Measurements from ENCODE around the gene DIS3L. TPM values are rescaled to one million over a fixed set of nuclear protein-coding genes. Genes with fewer than 3 reads are reported as not detected.
"Not testable (repeated sequence)": the region's sequence is repeated elsewhere in the genome, so short reads cannot be mapped to it uniquely, and the experiment has no call there.

DIS3L gene
- total RNA-seq, 1 experiment from 2014 or later: 138 TPM

- DNase-seq: no peak
- Histone ChIP-seq H3K4me1 (no peaks in the 10 kb centered on the region), H3K4me3 (no peak overlapping the region), H3K9me3 (replicated peaks) (no peaks in the 10 kb centered on the region), H3K36me3 (peaks cover 88% of the 10 kb centered on the region), H3K27me3 (no peaks in the 10 kb centered on the region), H3K27ac (no peak overlapping the region)
Observed at GRCh38 chr15:66323312-66323928, 30.1 kb downstream of the DIS3L start.

- H3K9me3 ChIP-seq (replicated peaks): no peaks in the 10 kb centered on the region
- DNase-seq: no peak
- H3K36me3 ChIP-seq: peaks cover 93% of the 10 kb centered on the region
- no peak overlapping the region for H3K27ac ChIP-seq
- H3K4me3 ChIP-seq: no peak overlapping the region
- H3K4me1 ChIP-seq: no peaks in the 10 kb centered on the region
- no peaks in the 10 kb centered on the region for H3K27me3 ChIP-seq
Observed at GRCh38 chr15:66326051-66326450, 32.7 kb downstream of the DIS3L start.

GRCh38 chr15:66327736-66328135, 34.4 kb downstream of the DIS3L start:
- Histone ChIP-seq H3K9me3 (replicated peaks) (no peaks in the 10 kb centered on the region), H3K27ac (no peak overlapping the region), H3K4me1 (no peaks in the 10 kb centered on the region), H3K4me3 (no peak overlapping the region), H3K36me3 (peaks cover 94% of the 10 kb centered on the region), H3K27me3 (no peaks in the 10 kb centered on the region)
- DNase-seq: no peak

- Histone ChIP-seq H3K4me3 (no peak overlapping the region), H3K9me3 (replicated peaks) (no peaks in the 10 kb centered on the region), H3K27me3 (no peaks in the 10 kb centered on the region), H3K36me3 (peaks cover 94% of the 10 kb centered on the region), H3K4me1 (no peaks in the 10 kb centered on the region), H3K27ac (no peak overlapping the region)
- no peak for DNase-seq
Observed at GRCh38 chr15:66328771-66329170, 35.4 kb downstream of the DIS3L start.

GRCh38 chr15:66348530-66348929, 55.2 kb downstream of the DIS3L start:
- peaks cover 69% of the 10 kb centered on the region for H3K36me3 ChIP-seq
- H3K4me3 ChIP-seq; H3K9me3 ChIP-seq (replicated peaks); H3K27me3 ChIP-seq; H3K27ac ChIP-seq; DNase-seq; H3K4me1 ChIP-seq: not testable (repeated sequence)

- Histone ChIP-seq H3K4me3 (peak overlapping the region; percentile 83), H3K36me3 (peaks cover 20% of the 10 kb centered on the region), H3K4me1 (peaks cover 5% of the 10 kb centered on the region; the same call in 1 of the 2 replicates), H3K9me3 (replicated peaks) (no peaks in the 10 kb centered on the region), H3K27me3 (no peaks in the 10 kb centered on the region), H3K27ac (peak overlapping the region; percentile 84)
- no peak for DNase-seq
Observed at GRCh38 chr15:66356077-66356358, 62.6 kb downstream of the DIS3L start.

- Histone ChIP-seq H3K36me3 (peaks cover 16% of the 10 kb centered on the region), H3K9me3 (replicated peaks) (no peaks in the 10 kb centered on the region), H3K27ac (peak within 1 kb of the TSS; percentile 84), H3K27me3 (no peaks in the 10 kb centered on the region), H3K4me1 (peaks cover 5% of the 10 kb centered on the region; the same call in 1 of the 2 replicates), H3K4me3 (peak within 1 kb of the TSS; percentile 83)
- DNase-seq: peak; percentile 97 to 98
Observed at GRCh38 chr15:66356359-66357236, 63.2 kb downstream of the DIS3L start, which contains the start of gene TIPIN. TSS of gene TIPIN (minus strand) at chr15:66356685. CDS start at chr15:66352947, 3,738 bp downstream.

GRCh38 chr15:66359740-66360139, 66.4 kb downstream of the DIS3L start:
- no peaks in the 10 kb centered on the region for H3K27me3 ChIP-seq

GRCh38 chr15:66361745-66362460, 68.5 kb downstream of the DIS3L start:
- not testable (repeated sequence) for H3K27me3 ChIP-seq; H3K9me3 ChIP-seq (replicated peaks); H3K4me3 ChIP-seq; H3K4me1 ChIP-seq; H3K36me3 ChIP-seq; H3K27ac ChIP-seq; DNase-seq

More at GRCh38 chr15:66359740-66360139, 66.4 kb downstream of the DIS3L start:
- H3K27ac ChIP-seq: no peak overlapping the region
- peaks cover 5% of the 10 kb centered on the region; the same call in 1 of the 2 replicates for H3K4me1 ChIP-seq
- no peaks in the 10 kb centered on the region; the same call in 1 of the 2 replicates for H3K36me3 ChIP-seq
- H3K4me3 ChIP-seq: no peak overlapping the region
- no peak for DNase-seq
- H3K9me3 ChIP-seq (replicated peaks): no peaks in the 10 kb centered on the region

- Histone ChIP-seq H3K4me1 (no peaks in the 10 kb centered on the region), H3K36me3 (no peaks in the 10 kb centered on the region), H3K27ac (no peak overlapping the region), H3K27me3 (no peaks in the 10 kb centered on the region), H3K4me3 (no peak overlapping the region), H3K9me3 (replicated peaks) (no peaks in the 10 kb centered on the region)
- DNase-seq: no peak
Observed at GRCh38 chr15:66362776-66363175, 69.4 kb downstream of the DIS3L start.

- H3K36me3 ChIP-seq: no peaks in the 10 kb centered on the region
- no peaks in the 10 kb centered on the region for H3K9me3 ChIP-seq (replicated peaks)
- peaks cover 5% of the 10 kb centered on the region; the same call in 1 of the 2 replicates for H3K4me1 ChIP-seq
- no peak for DNase-seq
- no peak overlapping the region for H3K4me3 ChIP-seq
- H3K27me3 ChIP-seq: no peaks in the 10 kb centered on the region
- no peak overlapping the region for H3K27ac ChIP-seq
Observed at GRCh38 chr15:66364944-66365528, 71.7 kb downstream of the DIS3L start.

- Histone ChIP-seq H3K9me3 (replicated peaks) (no peaks in the 10 kb centered on the region), H3K27ac (peak overlapping the region; percentile 49), H3K4me3 (peak overlapping the region; percentile 9), H3K4me1 (peaks cover 9% of the 10 kb centered on the region; the same call in 1 of the 2 replicates), H3K27me3 (no peaks in the 10 kb centered on the region), H3K36me3 (no peaks in the 10 kb centered on the region)
- DNase-seq: peak; percentile 75 to 89
Observed at GRCh38 chr15:66369773-66370651, 76.6 kb downstream of the DIS3L start.

GRCh38 chr15:66374179-66374578, 80.8 kb downstream of the DIS3L start:
- no peaks in the 10 kb centered on the region for H3K9me3 ChIP-seq (replicated peaks)
- no peak for DNase-seq
- no peak overlapping the region for H3K27ac ChIP-seq
- peaks cover 9% of the 10 kb centered on the region; the same call in 1 of the 2 replicates for H3K4me1 ChIP-seq
- no peak overlapping the region for H3K4me3 ChIP-seq
- H3K36me3 ChIP-seq: no peaks in the 10 kb centered on the region
- H3K27me3 ChIP-seq: no peaks in the 10 kb centered on the region
